SK-N-SH treated with all-trans-retinoic acid at 6 μM for 48 hours (cell line): ENCODE measurements around the gene ARHGAP15.

ENCODE experiments used
- ATAC-seq: fragments of 200-7000 bp; cut with Tn5 transposase; 3 replicates; pipeline ENCODE4 v1.9.1; 2020; ENCODE audit warnings: mild to moderate bottlenecking, moderate library complexity
- ARNTL ChIP-seq: fragments of 450-650 bp; formaldehyde crosslinking; IDR thresholded peaks from 2 replicates; pipeline ENCODE4 v1.5.0; 2020; ENCODE audit warnings: low read depth, mild to moderate bottlenecking, moderate library complexity, borderline replicate concordance
- CSDC2 ChIP-seq: fragments of 250-450 bp; sonication (Bioruptor Pico); IDR thresholded peaks from 2 replicates; pipeline ENCODE4 v1.5.0; 2020; ENCODE audit warnings: mild to moderate bottlenecking, moderate library complexity
- ESRRG ChIP-seq: fragments of 250-450 bp; sonication (Bioruptor Pico); IDR thresholded peaks from 2 replicates; pipeline ENCODE4 v1.6.1; 2021; ENCODE audit warnings: mild to moderate bottlenecking
- OSR1 ChIP-seq: fragments of 250-450 bp; sonication (Bioruptor Pico); IDR thresholded peaks from 2 replicates; pipeline ENCODE4 v1.8.0; 2022; ENCODE audit warnings: moderate library complexity, mild to moderate bottlenecking, inconsistent platforms
- PPARA ChIP-seq: fragments of 250-450 bp; sonication (Bioruptor Pico); IDR thresholded peaks from 2 replicates; pipeline ENCODE4 v1.5.0; 2020; ENCODE audit warnings: mild to moderate bottlenecking, borderline replicate concordance
- RARB ChIP-seq: fragments of 250-450 bp; sonication (Bioruptor Pico); IDR thresholded peaks from 2 replicates; pipeline ENCODE4 v1.8.0; 2021; ENCODE audit warnings: mild to moderate bottlenecking, moderate library complexity
- SNAI2 ChIP-seq: fragments of 250-450 bp; sonication (Bioruptor Pico); IDR thresholded peaks from 2 replicates; pipeline ENCODE4 v1.5.0; 2020; ENCODE audit warnings: mild to moderate bottlenecking, moderate library complexity
- TCF4 ChIP-seq: fragments of 250-450 bp; sonication (Bioruptor Pico); IDR thresholded peaks from 2 replicates; pipeline ENCODE4 v1.8.0; 2021; ENCODE audit warnings: mild to moderate bottlenecking, moderate library complexity, borderline replicate concordance
- TOX ChIP-seq: fragments of 250-450 bp; sonication (Bioruptor Pico); IDR thresholded peaks from 2 replicates; pipeline ENCODE4 v1.8.0; 2021; ENCODE audit warnings: mild to moderate bottlenecking, moderate library complexity, borderline replicate concordance
- ZC3H10 ChIP-seq: fragments of 250-450 bp; sonication (Bioruptor Pico); IDR thresholded peaks from 2 replicates; pipeline ENCODE4 v1.5.1; 2021; ENCODE audit warnings: mild to moderate bottlenecking, moderate library complexity
- ZNF565 ChIP-seq: fragments of 450-650 bp; formaldehyde crosslinking; conservative IDR thresholded peaks from 2 replicates; pipeline ENCODE4 v1.5.0; 2020; ENCODE audit warnings: low read depth, mild to moderate bottlenecking, moderate library complexity
- ZNF70 ChIP-seq: fragments of 450-650 bp; formaldehyde crosslinking; IDR thresholded peaks from 2 replicates; pipeline ENCODE4 v1.5.0; 2020; ENCODE audit warnings: mild to moderate bottlenecking, moderate library complexity
- ZNF8 ChIP-seq: fragments of 450-650 bp; formaldehyde crosslinking; IDR thresholded peaks from 2 replicates; pipeline ENCODE4 v1.5.0; 2020; ENCODE audit warnings: mild to moderate bottlenecking, moderate library complexity
- TF ChIP-seq, protein P1 (sequence below): fragments of 250-450 bp; sonication (Bioruptor Pico); IDR thresholded peaks from 2 replicates; pipeline ENCODE4 v1.5.1; 2020; ENCODE audit warnings: low read depth, mild to moderate bottlenecking, moderate library complexity
- TF ChIP-seq, protein P2 (sequence below): fragments of 250-450 bp; sonication (Bioruptor Pico); IDR thresholded peaks from 2 replicates; pipeline ENCODE4 v1.5.1; 2021; ENCODE audit warnings: mild to moderate bottlenecking, moderate library complexity
- TF ChIP-seq, protein P3 (sequence below): fragments of 250-450 bp; sonication (Bioruptor Pico); IDR thresholded peaks from 2 replicates; pipeline ENCODE4 v1.8.0; 2020; ENCODE audit warnings: mild to moderate bottlenecking, moderate library complexity, borderline replicate concordance
- TF ChIP-seq, protein P4 (sequence below): fragments of 250-450 bp; sonication (Bioruptor Pico); IDR thresholded peaks from 2 replicates; pipeline ENCODE4 v1.5.0; 2020; ENCODE audit warnings: mild to moderate bottlenecking, moderate library complexity
- TF ChIP-seq, protein P5 (sequence below): fragments of 250-450 bp; sonication (Bioruptor Pico); IDR thresholded peaks from 2 replicates; pipeline ENCODE4 v1.8.0; 2021; ENCODE audit warnings: low read depth, mild to moderate bottlenecking, moderate library complexity, borderline replicate concordance

The ARHGAP15 gene

DNA sequence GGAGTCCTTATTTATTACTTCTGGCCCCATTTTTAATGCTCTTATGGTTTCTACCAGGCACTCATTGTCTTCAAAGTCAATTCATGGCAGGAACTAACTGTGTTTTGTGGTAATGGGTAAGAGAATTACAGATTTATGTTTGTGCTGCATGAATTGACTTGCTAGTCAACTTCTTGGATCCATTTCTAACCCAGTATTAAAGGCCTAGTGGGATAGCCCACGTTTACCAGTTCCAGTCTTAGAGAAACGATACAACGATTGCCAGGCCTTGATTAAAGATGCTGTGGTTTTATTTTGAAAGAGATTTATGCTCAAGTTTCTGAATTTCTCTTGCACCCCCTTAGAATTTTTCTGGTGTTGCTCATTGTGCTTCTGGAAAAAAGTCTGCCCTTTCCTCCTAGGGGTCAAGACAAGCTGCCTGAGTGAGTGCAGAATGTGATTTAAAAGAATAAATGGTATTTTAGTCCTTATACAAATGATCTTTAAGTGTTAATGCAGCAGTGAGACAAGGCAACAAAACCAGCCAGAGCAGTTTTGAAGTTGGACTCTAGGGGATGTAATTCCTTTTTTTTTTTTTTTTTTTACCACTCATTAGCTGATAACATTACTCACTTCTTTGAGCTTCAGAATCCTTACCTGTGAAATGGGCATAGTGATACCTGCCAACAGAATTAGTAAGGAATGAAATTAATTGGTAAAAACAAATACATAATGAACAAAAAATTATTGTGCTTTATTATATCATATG, 101.5 kb downstream of the ARHGAP15 start:
- TF ChIP-seq, protein P1, sequence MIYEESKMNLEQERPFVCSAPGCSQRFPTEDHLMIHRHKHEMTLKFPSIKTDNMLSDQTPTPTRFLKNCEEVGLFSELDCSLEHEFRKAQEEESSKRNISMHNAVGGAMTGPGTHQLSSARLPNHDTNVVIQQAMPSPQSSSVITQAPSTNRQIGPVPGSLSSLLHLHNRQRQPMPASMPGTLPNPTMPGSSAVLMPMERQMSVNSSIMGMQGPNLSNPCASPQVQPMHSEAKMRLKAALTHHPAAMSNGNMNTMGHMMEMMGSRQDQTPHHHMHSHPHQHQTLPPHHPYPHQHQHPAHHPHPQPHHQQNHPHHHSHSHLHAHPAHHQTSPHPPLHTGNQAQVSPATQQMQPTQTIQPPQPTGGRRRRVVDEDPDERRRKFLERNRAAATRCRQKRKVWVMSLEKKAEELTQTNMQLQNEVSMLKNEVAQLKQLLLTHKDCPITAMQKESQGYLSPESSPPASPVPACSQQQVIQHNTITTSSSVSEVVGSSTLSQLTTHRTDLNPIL (CRISPR knock-in tag), result no peak
- TF ChIP-seq CSDC2 (CRISPR knock-in tag) (no peak), ZC3H10 (no peak), RARB (CRISPR knock-in tag) (no peak), SNAI2 (no peak)
- no peak for ATAC-seq

DNA sequence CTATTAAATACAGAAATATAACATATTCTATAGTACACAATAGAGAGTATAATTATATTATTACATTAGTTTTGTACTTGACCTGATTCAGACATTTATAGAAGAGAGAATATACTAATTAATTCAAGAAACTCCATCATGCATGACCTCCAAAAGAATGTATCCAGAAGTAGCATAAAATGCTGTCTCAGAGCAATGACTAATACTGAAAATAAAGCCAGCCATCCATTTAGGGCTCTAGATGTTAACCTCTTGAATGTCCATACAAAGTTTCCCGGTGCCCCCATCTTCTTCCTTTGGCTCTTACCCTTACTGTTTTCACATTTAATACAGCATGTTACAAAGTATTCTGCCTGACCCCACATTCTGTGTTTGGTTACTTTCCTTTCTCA, 102.0 kb downstream of the ARHGAP15 start:
- ATAC-seq, result no peak
- TF ChIP-seq, protein P2, sequence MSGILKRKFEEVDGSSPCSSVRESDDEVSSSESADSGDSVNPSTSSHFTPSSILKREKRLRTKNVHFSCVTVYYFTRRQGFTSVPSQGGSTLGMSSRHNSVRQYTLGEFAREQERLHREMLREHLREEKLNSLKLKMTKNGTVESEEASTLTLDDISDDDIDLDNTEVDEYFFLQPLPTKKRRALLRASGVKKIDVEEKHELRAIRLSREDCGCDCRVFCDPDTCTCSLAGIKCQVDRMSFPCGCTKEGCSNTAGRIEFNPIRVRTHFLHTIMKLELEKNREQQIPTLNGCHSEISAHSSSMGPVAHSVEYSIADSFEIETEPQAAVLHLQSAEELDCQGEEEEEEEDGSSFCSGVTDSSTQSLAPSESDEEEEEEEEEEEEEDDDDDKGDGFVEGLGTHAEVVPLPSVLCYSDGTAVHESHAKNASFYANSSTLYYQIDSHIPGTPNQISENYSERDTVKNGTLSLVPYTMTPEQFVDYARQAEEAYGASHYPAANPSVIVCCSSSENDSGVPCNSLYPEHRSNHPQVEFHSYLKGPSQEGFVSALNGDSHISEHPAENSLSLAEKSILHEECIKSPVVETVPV, result no peak
- no peak for TF ChIP-seq CSDC2 (CRISPR knock-in tag)
- TF ChIP-seq, protein P3, sequence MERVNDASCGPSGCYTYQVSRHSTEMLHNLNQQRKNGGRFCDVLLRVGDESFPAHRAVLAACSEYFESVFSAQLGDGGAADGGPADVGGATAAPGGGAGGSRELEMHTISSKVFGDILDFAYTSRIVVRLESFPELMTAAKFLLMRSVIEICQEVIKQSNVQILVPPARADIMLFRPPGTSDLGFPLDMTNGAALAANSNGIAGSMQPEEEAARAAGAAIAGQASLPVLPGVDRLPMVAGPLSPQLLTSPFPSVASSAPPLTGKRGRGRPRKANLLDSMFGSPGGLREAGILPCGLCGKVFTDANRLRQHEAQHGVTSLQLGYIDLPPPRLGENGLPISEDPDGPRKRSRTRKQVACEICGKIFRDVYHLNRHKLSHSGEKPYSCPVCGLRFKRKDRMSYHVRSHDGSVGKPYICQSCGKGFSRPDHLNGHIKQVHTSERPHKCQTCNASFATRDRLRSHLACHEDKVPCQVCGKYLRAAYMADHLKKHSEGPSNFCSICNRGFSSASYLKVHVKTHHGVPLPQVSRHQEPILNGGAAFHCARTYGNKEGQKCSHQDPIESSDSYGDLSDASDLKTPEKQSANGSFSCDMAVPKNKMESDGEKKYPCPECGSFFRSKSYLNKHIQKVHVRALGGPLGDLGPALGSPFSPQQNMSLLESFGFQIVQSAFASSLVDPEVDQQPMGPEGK (CRISPR knock-in tag), result no peak
- no peak for TF ChIP-seq SNAI2
- TF ChIP-seq TCF4 (CRISPR knock-in tag), result no peak
- TF ChIP-seq, protein P4, sequence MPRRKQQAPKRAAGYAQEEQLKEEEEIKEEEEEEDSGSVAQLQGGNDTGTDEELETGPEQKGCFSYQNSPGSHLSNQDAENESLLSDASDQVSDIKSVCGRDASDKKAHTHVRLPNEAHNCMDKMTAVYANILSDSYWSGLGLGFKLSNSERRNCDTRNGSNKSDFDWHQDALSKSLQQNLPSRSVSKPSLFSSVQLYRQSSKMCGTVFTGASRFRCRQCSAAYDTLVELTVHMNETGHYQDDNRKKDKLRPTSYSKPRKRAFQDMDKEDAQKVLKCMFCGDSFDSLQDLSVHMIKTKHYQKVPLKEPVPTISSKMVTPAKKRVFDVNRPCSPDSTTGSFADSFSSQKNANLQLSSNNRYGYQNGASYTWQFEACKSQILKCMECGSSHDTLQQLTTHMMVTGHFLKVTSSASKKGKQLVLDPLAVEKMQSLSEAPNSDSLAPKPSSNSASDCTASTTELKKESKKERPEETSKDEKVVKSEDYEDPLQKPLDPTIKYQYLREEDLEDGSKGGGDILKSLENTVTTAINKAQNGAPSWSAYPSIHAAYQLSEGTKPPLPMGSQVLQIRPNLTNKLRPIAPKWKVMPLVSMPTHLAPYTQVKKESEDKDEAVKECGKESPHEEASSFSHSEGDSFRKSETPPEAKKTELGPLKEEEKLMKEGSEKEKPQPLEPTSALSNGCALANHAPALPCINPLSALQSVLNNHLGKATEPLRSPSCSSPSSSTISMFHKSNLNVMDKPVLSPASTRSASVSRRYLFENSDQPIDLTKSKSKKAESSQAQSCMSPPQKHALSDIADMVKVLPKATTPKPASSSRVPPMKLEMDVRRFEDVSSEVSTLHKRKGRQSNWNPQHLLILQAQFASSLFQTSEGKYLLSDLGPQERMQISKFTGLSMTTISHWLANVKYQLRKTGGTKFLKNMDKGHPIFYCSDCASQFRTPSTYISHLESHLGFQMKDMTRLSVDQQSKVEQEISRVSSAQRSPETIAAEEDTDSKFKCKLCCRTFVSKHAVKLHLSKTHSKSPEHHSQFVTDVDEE (CRISPR knock-in tag), result no peak
- no peak for TF ChIP-seq ZNF565 (CRISPR knock-in tag)
- TF ChIP-seq PPARA (CRISPR knock-in tag), result no peak
- TF ChIP-seq TOX (CRISPR knock-in tag), result no peak
- TF ChIP-seq, protein P1 (CRISPR knock-in tag), result no peak
- TF ChIP-seq ARNTL (CRISPR knock-in tag), result no peak

DNA sequence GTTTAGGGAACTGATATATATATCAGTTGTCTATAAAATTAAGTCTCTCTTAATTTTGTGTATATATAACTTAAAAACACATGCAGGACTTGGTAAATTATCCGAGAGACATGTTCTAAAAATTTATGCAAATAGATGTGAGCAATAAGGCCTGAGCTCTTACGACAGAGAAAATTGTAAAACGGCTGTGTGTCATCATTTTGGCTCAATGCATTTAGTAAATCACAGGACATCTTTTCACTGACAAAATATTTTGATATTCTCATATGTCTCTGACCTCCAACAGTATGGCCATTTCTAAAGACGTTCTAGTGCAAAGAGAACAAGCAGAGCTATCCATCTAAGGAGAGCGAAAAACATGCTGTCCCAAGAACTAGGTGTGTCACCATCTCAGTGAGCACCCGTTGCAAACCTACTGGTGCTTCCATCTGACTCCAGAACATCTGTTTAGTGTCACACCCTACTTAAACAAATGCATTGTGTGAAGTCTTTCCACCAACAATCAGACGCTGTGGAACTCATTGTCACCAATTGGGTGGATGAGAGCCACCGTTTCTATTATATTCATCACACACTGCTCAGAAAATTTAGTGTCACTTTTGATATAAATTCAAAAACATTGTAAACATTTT, 108.0 kb downstream of the ARHGAP15 start:
- ATAC-seq, result no peak
- no peak for TF ChIP-seq OSR1 (CRISPR knock-in tag)
- TF ChIP-seq, protein P5, sequence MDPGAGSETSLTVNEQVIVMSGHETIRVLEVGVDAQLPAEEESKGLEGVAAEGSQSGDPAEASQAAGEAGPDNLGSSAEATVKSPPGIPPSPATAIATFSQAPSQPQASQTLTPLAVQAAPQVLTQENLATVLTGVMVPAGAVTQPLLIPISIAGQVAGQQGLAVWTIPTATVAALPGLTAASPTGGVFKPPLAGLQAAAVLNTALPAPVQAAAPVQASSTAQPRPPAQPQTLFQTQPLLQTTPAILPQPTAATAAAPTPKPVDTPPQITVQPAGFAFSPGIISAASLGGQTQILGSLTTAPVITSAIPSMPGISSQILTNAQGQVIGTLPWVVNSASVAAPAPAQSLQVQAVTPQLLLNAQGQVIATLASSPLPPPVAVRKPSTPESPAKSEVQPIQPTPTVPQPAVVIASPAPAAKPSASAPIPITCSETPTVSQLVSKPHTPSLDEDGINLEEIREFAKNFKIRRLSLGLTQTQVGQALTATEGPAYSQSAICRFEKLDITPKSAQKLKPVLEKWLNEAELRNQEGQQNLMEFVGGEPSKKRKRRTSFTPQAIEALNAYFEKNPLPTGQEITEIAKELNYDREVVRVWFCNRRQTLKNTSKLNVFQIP (CRISPR knock-in tag), result no peak
- TF ChIP-seq, protein P4 (CRISPR knock-in tag), result no peak
- TF ChIP-seq CSDC2 (CRISPR knock-in tag), result no peak
- no peak for TF ChIP-seq TCF4 (CRISPR knock-in tag)
- no peak for TF ChIP-seq ESRRG (CRISPR knock-in tag)
- TF ChIP-seq, protein P2, result no peak
- TF ChIP-seq ZC3H10, result no peak
- no peak for TF ChIP-seq TOX (CRISPR knock-in tag)
- no peak for TF ChIP-seq PPARA (CRISPR knock-in tag)
- TF ChIP-seq ZNF70 (CRISPR knock-in tag), result no peak
- no peak for TF ChIP-seq ZNF8 (CRISPR knock-in tag)
